EL (cell line): ENCODE data around the gene ZNF217.
"Not testable (repeated sequence)": the region's sequence is repeated elsewhere in the genome, so short reads cannot be mapped to it uniquely, and the experiment has no call there.

Source experiments
- DNase-seq: peaks from one replicate; pipeline ENCODE4 v3.0.0-alpha.2; 2016

Gene ZNF217

DNA sequence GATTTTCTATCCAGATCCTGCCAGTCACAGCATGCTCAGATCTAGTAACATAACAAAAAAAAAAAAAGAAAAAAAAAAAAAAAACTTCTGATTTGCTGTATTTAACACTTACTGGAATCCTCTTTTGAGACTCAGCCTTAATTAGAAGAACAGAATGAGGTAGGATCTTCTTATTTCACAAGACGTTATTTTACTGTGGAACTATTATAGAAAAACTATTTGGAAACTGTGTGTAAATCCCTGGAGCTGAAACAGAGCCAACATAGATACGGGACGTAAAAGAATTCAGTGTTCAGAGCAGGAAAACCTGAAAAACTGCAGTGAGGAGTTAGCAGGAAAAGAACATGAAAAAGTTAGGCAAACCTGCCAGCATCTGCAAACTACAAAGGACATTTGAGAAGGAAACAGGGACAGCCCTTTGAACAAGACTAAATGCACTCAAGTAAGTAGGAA lies 3.4 kb upstream of the ZNF217 start:
- no peak for DNase-seq

DNA sequence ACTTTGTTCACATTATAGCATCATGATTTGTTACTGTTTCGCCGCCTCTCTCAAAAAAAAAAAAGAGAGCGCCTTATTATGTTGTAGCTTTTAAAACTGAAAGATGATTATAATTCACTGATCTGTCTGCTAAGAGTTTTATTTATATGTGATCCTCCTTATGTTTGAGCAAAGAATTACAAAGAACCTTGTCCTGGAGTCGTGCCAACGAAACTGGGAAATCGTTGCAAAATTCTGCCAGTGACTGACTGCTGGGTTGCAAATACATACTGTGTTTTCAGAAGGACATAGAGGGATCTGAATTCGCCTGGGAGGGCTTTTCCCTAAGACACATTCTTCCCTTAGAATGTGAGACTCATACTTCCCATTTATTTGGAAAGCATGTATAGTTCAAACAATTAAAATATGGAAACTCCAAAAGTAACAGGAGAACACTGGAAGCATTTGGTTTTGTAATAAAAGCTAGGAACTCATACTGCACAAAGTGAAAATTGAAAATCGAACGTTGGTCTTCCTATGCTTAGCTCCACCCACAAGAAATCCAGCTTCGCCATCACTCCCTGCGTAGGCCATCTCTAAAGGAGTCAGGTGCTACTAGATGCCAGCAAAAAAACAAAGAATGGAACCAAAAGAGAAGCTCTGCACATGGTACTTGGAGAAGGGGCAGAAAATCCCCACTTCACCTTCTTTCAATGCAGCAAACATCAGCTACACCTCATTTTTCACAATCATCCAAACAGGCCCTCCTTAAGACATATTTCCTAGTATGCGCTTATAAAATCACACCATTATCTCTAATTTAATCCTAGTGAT lies 2.8 kb upstream of the ZNF217 start:
- DNase-seq = not testable (repeated sequence)

DNA sequence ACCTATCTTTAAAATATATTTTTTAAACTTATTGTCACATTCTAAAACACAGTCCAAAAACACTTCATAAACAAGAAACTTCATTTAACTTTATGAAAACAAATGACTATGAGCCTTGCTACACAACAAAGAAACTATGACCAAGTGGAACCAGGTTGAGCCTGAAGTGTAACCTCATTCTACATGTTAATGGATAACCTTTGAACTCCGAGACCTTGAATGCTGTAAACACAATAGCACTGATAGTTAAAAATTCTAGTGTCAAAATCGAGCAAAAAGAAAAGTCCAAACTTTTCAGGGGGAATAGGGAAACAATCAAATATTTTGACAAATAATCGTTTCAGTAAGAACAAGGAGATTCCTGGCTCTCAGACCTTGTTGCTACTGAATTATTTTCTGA lies 2.1 kb upstream of the ZNF217 start:
- not testable (repeated sequence) for DNase-seq

DNA sequence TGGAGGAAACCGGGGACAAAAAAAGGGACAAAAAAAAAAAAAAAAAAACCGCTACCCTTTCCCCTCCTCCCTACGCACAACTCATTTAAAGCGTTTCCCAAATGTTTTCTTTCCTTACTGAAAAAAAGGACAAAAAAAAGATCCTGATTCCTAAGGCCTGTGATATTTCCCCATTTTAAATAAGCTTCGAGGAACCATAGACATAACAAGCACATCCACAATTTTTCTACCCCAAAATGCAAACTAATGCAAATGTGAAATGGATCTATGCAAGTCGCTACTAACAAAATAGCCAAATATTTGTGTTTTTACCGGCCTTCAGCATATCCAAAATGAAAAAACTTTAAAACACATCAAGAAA lies 1.4 kb upstream of the ZNF217 start:
- DNase-seq = no peak

DNA sequence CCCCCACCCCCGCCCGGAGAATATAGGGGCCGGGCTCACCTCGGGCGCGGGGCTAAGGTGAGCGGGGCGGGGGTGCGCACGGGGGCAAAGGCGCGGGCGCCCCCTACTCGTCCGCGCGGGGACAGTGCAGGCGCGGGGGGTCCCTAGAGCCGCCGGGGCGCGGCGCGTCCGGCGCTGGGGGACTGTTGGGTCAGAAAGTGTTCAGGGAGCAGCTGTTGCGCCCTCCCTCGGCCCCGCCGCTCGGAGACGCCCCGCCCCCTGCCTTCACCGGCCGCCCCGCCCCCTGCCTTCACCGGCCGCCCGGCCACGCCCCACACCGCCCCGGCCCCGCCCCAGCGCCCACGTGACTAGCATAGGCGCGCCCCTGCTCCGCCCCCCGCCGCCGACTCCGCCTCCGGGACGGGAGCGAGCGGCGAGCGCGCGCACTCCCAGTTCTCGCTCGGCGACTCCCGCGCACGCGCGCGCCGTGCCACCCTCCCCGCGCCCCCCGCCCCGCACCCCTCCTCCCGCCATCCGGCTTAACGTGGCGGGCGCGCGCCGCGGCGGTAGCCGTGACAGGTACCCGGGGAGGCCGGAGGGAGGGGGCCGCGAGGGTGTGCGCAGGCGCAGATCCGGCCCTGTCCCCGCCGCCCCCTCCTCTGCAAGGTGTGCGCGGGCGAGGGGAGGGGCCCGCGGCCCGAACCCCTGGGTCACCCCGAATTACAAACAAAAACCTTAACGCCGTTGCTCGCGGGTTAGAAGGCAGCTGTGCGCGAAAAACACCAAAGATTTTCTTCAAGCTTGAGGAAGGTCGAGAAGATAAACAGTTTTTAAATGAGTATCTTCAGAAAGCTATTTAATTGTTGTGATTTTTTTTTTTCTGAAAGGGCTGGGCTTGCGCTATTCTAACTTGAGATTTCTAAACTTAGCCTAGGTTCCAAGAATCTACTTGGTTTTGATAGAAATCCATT lies 704 bp upstream of the ZNF217 start:
- peak; percentile 91 for DNase-seq

DNA sequence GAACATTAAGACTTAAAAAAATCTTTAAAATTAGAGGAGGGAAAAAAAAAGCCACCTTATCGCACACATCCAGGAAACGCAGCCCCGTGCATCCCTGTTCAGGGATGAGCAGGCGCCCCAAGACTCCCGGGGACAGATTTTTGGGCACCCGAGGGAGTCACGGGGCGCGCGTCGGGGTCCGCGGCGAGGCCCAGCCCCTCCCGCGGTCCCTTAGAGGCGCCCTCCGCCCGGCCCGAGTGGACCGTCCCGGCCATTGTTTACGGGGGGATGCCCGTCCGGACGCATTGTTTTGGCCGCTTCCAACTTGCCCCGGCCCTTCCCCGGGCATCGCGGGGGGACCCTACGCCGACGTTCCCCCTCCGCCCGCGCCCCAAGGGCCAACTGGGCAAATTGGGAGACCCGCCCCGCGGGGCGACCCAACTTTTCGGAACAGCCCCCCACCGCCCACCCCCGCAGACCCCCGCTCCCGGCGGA lies 610 bp downstream of the ZNF217 start:
- no peak for DNase-seq

DNA sequence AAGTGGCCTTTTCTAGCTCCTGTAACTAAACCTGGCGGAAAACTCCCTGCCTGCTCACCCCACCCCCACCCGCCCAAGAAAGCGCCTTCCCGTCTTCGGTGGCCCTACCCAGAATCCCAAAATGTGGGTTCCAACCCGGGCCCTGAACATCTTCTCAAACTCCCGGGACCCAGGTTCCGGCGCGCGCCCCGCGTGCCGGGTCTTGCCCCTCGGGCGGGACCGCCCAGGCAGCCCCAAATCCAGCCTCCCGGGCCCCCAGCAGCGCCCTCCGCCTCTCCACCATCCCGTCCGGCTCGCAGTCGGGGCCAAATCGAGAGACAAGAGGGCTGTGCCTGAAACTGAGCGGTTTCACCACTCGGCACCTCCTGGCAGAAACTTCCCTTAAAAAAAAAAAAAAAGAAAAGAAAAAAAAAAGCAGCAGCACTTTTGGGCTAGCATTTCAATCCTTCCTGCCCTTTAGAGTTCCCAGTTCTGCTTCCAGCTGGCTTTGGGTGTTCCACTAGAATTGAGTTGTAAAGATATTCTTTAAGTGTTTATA lies 1.1 kb downstream of the ZNF217 start:
- peak; percentile 72 for DNase-seq

DNA sequence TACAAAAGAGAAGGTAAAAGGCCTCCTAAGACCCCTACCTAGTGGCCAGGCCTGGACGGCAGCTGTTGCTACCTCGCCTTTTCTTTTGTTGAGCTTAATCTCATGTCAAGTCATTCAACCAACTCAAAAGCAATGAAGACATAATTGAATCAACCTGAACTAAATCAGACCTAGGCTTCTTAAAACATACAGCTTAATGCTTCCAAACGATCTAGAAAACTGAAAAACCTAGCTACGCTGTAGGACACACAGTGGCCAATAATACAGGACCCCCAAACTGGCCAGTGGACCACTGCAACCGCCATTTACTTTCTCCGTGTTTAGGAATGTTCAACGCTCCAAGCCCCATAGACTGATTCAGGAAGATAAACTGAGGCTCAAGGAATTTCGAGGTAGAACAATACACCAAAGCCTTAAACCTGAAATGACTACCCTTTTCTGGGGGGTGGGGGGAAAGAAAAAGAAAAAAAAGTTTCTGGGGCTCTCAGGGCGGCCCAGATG lies 1.6 kb downstream of the ZNF217 start:
- not testable (repeated sequence) for DNase-seq

DNA sequence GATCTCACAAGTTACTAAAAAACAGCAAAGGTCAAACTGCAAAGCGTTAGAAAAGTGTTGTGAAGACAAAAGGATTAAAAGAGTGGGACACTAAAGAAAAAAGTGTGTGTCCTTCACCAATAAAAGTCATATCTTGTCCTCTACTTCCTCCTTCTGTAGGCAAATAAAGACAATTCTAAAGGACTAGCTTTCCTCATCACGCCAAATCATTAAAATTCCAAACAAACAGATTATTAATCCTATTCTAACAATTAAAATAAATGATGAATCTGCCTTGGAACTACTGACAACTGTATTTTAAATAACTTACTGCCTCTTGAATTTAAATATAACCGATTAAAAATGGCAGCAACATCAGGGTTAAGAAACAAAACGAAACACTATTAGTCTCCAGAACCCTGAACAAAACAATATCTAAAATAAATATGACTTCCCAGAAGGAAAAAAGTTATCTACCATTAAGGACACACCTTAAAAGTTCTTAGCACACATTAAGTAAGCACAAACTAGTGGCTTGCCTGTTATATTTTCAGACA lies 2.4 kb downstream of the ZNF217 start:
- not testable (repeated sequence) for DNase-seq

DNA sequence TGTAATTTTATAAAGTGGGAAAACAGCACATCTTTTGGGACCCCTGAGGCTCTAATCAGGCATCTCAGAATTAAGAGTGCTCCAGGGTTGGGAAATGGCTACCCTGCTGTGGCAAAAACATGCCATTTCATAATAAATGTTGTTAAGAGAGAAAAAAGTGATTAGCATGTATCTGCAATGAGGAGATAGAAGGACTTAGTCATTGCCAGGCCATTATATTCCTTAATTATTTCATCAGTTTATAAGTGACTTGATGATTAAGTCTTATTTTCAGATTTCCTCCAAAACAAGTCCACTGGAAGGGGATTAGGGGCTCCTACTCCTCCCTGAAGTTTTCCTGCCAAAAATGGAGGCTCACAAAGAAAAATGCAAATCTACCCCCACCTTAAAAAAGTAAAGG lies 3.0 kb downstream of the ZNF217 start:
- not testable (repeated sequence) for DNase-seq

DNA sequence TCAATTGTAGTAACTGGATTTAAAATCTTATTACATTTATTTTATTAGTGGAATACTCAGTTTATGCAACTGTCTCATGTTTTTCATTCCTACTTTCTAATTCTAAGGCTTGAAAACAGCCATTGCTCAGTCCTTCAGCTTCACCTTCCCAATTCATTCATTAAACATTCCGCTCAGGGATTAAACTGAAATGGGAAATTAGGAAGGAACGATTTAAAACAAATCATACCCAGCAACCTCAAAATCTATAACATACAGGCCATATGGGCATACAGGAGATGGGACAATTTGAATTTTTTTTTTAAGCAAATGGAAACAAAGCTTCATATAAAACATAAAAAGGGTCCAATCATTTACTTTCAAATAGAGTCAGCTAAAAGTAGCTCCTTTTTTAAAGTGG lies 3.5 kb downstream of the ZNF217 start:
- DNase-seq = not testable (repeated sequence)

DNA sequence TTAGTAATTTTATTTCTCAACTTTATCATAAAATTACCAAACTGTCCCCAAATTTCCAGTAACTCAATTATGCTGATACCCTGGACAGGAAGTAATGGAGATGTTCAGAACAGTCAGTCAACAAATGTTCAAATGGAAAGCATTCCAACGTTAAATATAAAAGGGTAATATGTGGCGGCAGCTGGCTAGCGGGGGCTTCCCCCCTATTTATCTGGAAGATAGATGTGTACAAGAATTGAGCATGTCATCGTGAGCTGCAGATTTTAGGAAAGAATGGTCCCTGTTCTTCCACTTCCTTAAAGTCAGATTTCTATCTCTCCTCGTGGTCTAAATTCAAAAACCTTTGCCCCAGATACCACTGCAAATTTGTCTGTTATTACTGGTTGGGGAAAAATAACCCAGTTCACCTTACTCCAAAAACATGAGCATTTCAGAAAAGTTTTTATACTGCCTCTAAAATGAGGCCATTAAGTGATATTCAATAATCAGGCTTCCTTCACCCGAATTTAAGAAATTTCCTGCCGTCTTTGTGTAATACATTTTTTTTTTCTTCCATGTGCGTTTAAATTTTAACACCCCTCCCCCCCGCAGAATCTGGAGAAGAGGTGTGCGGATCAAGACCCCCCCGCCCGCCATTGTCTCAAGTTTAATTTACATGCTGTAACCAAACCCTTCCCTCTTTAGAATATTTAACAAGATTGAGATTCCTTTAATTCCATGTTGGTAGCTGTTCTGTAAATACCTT lies 4.1 kb downstream of the ZNF217 start:
- DNase-seq = not testable (repeated sequence)

DNA sequence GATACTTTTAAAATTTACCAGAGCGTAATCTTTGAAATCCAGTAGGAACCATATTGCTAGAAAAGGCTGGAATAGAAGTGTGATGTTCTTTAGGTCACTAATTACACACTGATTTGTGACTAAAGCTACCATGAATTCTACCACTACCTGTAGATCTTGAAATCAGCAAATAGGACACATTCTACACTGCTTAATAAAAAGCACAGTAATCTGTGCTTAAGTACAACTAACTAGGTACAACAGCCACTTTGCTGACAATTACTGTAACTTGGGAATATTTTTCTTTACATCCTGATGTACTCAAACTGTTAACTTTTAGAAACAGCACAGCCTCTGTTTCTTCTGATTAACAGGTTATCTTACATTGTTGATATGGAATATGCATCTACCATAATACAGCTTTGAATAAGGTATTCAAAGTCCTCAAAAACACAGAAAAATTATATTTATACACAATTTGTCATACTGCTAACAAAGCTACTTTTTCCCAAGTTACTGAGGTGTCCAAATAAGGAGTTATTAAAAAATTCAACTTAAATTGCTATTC lies 6.4 kb downstream of the ZNF217 start:
- DNase-seq = not testable (repeated sequence)

DNA sequence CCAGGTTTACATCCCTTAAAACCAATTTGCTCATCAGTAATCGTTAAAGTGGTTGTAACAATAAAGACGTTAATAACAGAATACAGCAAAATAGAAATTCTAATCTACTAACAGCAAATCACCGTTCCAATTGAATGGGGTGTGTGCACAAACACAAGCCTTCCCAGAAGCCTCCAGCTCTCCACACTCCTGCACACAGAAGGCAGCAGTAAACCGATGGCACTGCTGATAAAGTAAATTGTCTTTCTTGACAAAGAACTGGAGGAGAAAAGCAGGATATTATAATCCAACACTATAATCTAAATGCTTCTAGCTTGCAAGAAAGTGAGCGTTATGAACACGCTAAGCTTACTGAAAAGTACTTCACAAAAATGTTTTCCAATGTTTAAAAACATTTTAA lies 7.0 kb downstream of the ZNF217 start:
- DNase-seq = no peak

DNA sequence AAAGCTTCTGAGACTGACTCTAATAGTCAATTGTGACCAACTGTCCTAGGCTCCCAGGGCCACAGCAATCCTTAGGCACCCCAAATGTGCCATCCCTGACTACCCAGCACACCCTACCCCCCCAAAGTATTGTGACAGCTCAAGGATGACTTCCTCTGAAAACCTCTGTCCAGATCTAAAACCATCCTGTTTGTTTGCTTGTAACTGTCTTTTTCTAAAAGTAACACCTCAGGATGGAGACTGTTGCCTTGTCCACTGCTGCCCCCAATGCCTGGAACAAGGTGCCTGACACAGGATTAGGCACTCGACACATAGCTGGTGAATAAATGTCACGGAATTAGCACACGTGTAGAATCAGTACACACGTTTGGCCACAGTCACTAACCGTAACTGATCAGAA lies 7.7 kb downstream of the ZNF217 start:
- not testable (repeated sequence) for DNase-seq

DNA sequence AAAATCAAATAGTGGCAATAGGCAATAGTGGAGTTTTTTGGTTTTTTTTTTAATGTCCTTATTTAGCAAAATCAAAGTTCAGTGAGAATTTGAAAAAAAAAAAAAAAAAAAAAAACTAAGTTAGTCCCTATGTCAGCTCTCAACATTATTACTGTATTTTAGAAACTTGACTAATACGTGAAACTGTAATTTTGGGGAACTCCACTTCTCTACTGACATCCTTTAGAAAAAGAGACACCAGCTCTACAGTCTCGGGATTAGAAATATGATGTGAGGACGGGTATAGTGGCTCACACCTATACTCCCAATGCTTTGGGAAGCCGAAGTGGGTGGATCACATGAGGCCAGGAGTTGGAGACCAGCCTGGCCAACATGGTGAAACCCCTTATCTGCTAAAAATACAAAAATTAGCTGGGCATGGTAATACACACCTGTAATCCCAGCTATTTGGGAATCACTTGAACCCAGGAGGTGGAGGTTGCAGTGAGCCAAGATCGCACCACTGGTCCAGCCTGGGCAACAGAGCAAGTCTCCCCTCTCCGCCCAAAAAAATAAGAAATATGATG lies 8.6 kb downstream of the ZNF217 start:
- not testable (repeated sequence) for DNase-seq

DNA sequence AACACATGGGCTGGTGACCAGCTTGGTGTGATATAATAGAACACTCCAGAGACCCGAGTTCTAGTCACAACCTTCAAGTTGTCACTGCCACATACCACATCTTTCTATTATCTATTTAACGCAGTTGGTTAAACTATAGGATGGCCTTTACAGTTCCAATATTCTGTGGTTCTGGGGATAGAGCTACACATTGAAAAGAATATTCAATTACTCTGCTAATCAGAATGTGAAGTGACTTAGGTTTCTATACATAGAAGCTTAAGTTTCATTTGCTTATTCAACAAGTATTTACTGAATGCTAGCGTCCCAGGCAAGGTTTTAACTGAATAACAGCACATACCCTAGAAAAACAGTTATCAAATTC lies 9.1 kb downstream of the ZNF217 start:
- not testable (repeated sequence) for DNase-seq

DNA sequence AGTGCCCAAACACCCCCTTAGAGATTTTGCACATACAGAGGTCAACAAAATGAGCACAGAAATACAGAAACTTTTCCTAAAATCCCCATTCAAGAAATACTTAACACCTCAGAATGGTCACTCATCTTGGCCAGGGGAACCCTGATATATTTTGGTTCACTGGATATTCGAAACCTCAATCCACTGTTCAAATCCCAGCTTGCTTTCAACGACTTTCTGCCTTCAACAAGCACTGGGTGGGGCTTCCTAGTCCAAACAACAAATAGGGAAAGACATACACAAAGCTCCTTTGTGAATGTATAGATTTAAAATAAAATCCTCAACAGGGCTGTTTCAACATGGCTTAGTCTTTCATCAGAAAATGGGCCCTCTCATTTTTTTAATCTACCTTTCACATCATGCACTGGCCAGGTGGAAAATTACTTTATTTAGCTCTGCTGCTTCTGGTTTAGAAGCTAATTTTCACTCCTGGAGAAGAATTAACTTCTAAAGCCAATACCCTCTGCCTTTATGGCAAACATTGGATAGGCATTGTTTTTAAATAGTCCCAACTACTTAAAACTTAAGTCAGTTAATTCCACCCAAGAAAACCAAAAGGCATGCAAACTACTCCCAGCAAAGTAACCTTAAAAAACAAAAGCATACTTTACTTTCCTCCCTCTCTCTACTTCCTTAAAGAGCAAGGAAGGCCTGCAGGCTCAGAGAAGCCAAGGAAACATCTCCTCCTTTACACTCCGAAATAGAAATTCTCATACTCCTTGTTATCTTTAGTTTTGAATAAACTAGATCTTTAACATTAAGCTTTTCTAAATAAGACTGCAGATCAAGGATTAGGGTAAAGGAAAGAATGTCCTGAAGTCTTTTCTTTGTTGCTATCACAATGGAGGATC lies 9.7 kb downstream of the ZNF217 start:
- not testable (repeated sequence) for DNase-seq

DNA sequence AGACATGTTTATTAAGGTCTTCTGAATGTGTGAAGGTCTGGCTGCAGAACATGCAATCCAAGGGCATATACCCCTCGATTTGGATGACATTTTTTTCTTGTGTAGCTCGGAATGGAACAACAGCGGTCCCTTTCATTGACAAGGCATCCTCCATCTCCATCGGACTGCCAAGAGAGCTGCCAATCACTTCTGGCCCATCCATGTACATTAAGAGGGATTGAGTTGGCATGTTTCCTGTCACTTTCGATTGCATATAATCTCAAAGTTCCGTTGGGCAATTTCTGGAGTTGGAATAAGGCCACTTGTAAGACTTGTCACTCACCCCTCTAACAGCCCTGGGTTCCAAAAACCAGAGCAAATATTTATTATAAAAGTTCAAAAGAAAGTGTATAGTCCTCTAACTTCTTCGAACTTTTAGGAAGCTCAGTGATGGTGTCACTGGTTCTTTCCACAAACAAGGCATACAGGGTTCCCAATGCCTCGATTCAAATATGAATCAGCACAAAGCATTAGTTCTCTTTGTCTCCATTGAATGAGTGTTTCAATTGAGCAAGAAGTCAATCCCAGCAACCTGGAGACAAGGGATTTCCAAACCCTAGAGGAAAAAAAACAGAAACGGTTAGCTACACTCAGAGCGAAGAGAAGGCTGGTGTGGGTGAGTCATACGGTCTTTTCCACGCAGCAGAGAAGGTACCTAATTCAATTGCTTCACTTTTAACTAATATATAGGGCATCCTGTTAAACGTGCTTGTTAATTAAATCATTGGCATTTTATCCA lies 10.9 kb downstream of the ZNF217 start:
- peak; percentile 91 for DNase-seq

DNA sequence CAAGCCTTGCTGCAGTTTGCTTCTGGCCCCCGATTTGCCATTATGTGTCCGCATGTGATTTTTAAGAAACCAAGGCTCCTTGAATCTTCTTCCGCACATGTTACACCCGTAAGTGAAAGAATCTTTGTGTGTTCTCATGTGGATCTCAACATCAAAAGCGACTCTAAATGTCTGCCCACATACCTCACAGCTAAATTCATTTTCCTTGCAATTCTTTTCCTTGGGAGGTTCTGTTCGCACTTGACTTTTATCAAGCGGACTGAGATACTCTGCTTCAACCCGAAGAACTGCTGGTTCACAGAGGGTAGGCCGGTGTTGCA lies 11.4 kb downstream of the ZNF217 start:
- no peak for DNase-seq
